GM12874 (cell line): Measurements from ENCODE around the gene SPIB.

Source experiments
- CTCF ChIP-seq: IDR thresholded peaks from 2 replicates; pipeline ENCODE4 v1.5.1; 2011; ENCODE audit warnings: low read depth, mild to moderate bottlenecking, control low read depth, low read length, moderate library complexity; ENCODE audit not compliant: insufficient read depth

The SPIB gene

GRCh38 chr19:50447053-50447452, 28.3 kb downstream of the SPIB start:
- TF ChIP-seq CTCF, result no peak

- no peak for TF ChIP-seq CTCF
These were observed 29.0 kb downstream of the SPIB start for GRCh38 chr19:50447750-50448149.

- TF ChIP-seq CTCF, result no peak
These were observed 30.6 kb downstream of the SPIB start for GRCh38 chr19:50449236-50449899.

- no peak for TF ChIP-seq CTCF
These were observed 31.9 kb downstream of the SPIB start for GRCh38 chr19:50450369-50451222.

- no peak for TF ChIP-seq CTCF
These were observed 32.4 kb downstream of the SPIB start for GRCh38 chr19:50451223-50451534.

- no peak for TF ChIP-seq CTCF
These were observed 34.5 kb downstream of the SPIB start for GRCh38 chr19:50453243-50453642.

GRCh38 chr19:50455992-50456391, 37.3 kb downstream of the SPIB start:
- TF ChIP-seq CTCF, result no peak
